Ovary (tissue), 3 donors: ENCODE results near the gene MAD1L1.
"Not testable (repeated sequence)": the region's sequence is repeated elsewhere in the genome, so short reads cannot be mapped to it uniquely, and the experiment has no call there.

ENCODE experiments used
- EP300 ChIP-seq: sonication (generic); formaldehyde crosslinking; IDR thresholded peaks from one replicate; pipeline ENCODE4 v1.6.1; 2017; ENCODE audit warnings: antibody characterized with exemption
- POLR2A ChIP-seq: fragments of 450-650 bp; IDR thresholded peaks from one replicate; pipeline ENCODE4 v1.6.1; 2017; ENCODE audit warnings: antibody characterized with exemption, mild to moderate bottlenecking, moderate library complexity
- TF ChIP-seq, protein P1 (sequence below), 3 donors: fragments of 450-650 bp in 2 of 3; fragments of 200-600 bp in 1 of 3; IDR thresholded peaks; one replicate each; pipeline versions ENCODE4 v1.5.1 to v1.8.0; 2016 to 2022; ENCODE audit warnings: antibody characterized with exemption in 3 of 3, mild to moderate bottlenecking in 1 of 3
- donor health status: DM: no; HTN: no; CAD: no.

DNA sequence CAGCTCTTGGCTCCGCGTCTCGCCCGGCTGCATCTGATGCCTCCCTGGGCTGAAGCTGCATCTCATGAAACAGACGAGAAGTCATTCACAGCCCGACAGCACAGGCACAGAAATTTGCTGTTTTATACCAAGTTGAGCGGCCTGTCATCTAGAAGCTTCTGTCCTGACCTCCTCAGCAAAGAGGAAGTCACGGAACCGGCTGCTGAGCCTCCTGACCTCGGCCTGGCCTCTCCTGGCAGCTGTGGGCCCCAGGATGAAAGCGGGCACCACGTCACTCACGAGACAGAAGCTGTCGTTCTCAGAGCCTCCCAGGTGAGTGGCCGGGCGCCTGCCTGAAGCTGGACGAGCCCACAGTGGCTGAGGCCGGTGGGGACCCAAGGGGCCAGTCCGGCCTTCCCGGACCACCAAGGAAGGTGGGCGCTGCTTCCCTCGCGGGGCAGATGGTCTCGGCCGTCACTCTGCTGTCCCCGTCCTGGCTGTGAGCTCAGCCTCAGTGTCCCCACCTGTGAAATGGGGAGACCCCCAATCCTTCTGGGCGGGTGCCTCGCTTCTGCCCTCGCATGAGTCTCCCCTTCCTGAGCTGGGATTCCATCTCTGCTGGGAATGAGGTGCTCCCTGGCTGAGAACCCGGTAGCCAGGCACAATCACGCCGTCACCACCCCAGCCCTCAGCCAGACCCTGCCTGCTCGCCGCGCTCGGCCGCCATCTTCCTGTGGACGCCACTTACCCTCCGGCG, 391.3 kb downstream of the MAD1L1 start:
- TF ChIP-seq, protein P1, sequence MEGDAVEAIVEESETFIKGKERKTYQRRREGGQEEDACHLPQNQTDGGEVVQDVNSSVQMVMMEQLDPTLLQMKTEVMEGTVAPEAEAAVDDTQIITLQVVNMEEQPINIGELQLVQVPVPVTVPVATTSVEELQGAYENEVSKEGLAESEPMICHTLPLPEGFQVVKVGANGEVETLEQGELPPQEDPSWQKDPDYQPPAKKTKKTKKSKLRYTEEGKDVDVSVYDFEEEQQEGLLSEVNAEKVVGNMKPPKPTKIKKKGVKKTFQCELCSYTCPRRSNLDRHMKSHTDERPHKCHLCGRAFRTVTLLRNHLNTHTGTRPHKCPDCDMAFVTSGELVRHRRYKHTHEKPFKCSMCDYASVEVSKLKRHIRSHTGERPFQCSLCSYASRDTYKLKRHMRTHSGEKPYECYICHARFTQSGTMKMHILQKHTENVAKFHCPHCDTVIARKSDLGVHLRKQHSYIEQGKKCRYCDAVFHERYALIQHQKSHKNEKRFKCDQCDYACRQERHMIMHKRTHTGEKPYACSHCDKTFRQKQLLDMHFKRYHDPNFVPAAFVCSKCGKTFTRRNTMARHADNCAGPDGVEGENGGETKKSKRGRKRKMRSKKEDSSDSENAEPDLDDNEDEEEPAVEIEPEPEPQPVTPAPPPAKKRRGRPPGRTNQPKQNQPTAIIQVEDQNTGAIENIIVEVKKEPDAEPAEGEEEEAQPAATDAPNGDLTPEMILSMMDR (IDR thresholded peaks at IDR 0.05) = not testable (repeated sequence)
- TF ChIP-seq EP300, POLR2A: not testable (repeated sequence)
